Activated naive CD4-positive, alpha-beta T cell treated with anti-CD3 and anti-CD28 coated beads, Interleukin-2, amount 50 U/mL, for 16 hours (primary cell): ENCODE results near the gene C10orf90.

ENCODE experiments used
- DNase-seq: peaks from one replicate; pipeline ENCODE4 v3.0.0-alpha.2; 2020

C10orf90 gene

GRCh38 chr10:126420567-126421300 lies 249.8 kb downstream of the C10orf90 start:
- no peak for DNase-seq

GRCh38 chr10:126417220-126417825 lies 253.2 kb downstream of the C10orf90 start:
- no peak for DNase-seq

GRCh38 chr10:126409821-126410220 lies 260.7 kb downstream of the C10orf90 start:
- DNase-seq = no peak

- no peak for DNase-seq
Observed at GRCh38 chr10:126408953-126409641, 261.4 kb downstream of the C10orf90 start.

GRCh38 chr10:126407831-126408230 lies 262.7 kb downstream of the C10orf90 start:
- no peak for DNase-seq

- no peak for DNase-seq
Observed at GRCh38 chr10:126405239-126405775, 265.2 kb downstream of the C10orf90 start.

- DNase-seq = no peak
Observed at GRCh38 chr10:126402721-126403695, 267.5 kb downstream of the C10orf90 start.

GRCh38 chr10:126400641-126401040 lies 269.9 kb downstream of the C10orf90 start:
- DNase-seq = no peak

GRCh38 chr10:126398924-126399323 lies 271.6 kb downstream of the C10orf90 start:
- no peak for DNase-seq

GRCh38 chr10:126398383-126398743 lies 272.1 kb downstream of the C10orf90 start:
- DNase-seq = no peak

- DNase-seq = no peak
Observed at GRCh38 chr10:126397640-126398382, 272.7 kb downstream of the C10orf90 start.

- no peak for DNase-seq
Observed at GRCh38 chr10:126397156-126397555, 273.3 kb downstream of the C10orf90 start.

- DNase-seq = no peak
Observed at GRCh38 chr10:126394948-126395347, 275.5 kb downstream of the C10orf90 start.

GRCh38 chr10:126393076-126393475 lies 277.4 kb downstream of the C10orf90 start:
- DNase-seq = no peak

GRCh38 chr10:126392469-126392868 lies 278.0 kb downstream of the C10orf90 start:
- no peak for DNase-seq

- no peak for DNase-seq
Observed at GRCh38 chr10:126392068-126392467, 278.4 kb downstream of the C10orf90 start.

- no peak for DNase-seq
Observed at GRCh38 chr10:126391192-126391885, 279.2 kb downstream of the C10orf90 start.

GRCh38 chr10:126390324-126390723 lies 280.2 kb downstream of the C10orf90 start:
- no peak for DNase-seq

GRCh38 chr10:126387931-126388911 lies 282.3 kb downstream of the C10orf90 start, which contains the start of gene ADAM12:
Gene ADAM12 (minus strand): TSS chr10:126388477. CDS start chr10:126388145, 332 bp downstream.
- DNase-seq = no peak
